Psoas muscle (tissue), 8 donors: ENCODE measurements around the gene PRPF38B. TPM values are rescaled to one million over a fixed set of nuclear protein-coding genes. Genes with fewer than 3 reads are reported as not detected.
"Not testable (repeated sequence)": the region's sequence is repeated elsewhere in the genome, so short reads cannot be mapped to it uniquely, and the experiment has no call there.

ENCODE experiments used
- ATAC-seq, 4 donors: fragments of 200-7000 bp; cut with Tn5 transposase; one replicate each; pipeline ENCODE4 v1.9.1; 2020; ENCODE audit warnings: moderate library complexity in 3 of 4, mild to moderate bottlenecking in 2 of 4
- DNase-seq, 2 donors: peaks; one replicate each; pipeline ENCODE4 v3.0.0-alpha.2; 2020
- H3K27ac ChIP-seq: fragments of 200-600 bp; one replicate; pipeline ENCODE4 v1.8.0; 2022
- H3K27me3 ChIP-seq, 3 donors: fragments of 200-600 bp in 1 of 3; one replicate each; pipeline versions ENCODE4 v1.6.1 to v1.8.0; 2013 to 2022; ENCODE audit warnings: low read length in 2 of 3, mild to moderate bottlenecking in 2 of 3, moderate library complexity in 1 of 3; ENCODE audit not compliant: insufficient read depth in 3 of 3
- H3K36me3 ChIP-seq, 2 donors: fragments of 200-600 bp in 1 of 2; one replicate each; pipeline versions ENCODE4 v1.6.1 to v1.8.0; 2013 to 2022; ENCODE audit warnings: low read depth in 1 of 2, mild to moderate bottlenecking in 1 of 2, moderate library complexity in 1 of 2; ENCODE audit not compliant: insufficient read depth in 1 of 2
- H3K4me1 ChIP-seq: fragments of 200-600 bp; one replicate; pipeline ENCODE4 v1.8.0; 2022
- H3K4me3 ChIP-seq: fragments of 200-600 bp; one replicate; pipeline ENCODE4 v1.8.0; 2022; ENCODE audit warnings: mild to moderate bottlenecking
- H3K9me3 ChIP-seq: fragments of 200-600 bp; one replicate; pipeline ENCODE4 v1.8.0; 2022
- WGBS, 3 donors: extraction: QIAGEN DNeasy Blood & Tissue Kit; methylation state at CpG; one replicate each; pipeline versions ENCODE4 v1.1.6 to v1.1.7; 2013; 5-methylcytosine and 5-hydroxymethylcytosine counted together
- intact Hi-C, 2 donors: fragments of 100-400 bp; cut with DNase I; formaldehyde crosslinking; loops; one replicate each; pipeline versions ENCODE4 v1.11.0 to v1.14.2; 2022
- polyA plus RNA-seq, 3 donors: library from polyadenylated mRNA; stranded (reverse); fragments of 200-250 nt; gene quantifications; one replicate each; pipeline ENCODE4 v1.2.3, GENCODE V29; 2013
- total RNA-seq, 4 donors: library from RNA; stranded (reverse); fragmentation: NEBNext Ultra II Directional in 2 of 4; extraction: Animal tissue kit (Norgen Biotek cat#: 25700) in 2 of 4; gene quantifications; one replicate each; pipeline versions ENCODE4 v1.2.1 to v1.2.4, GENCODE V29; 2021 to 2023
- TF ChIP-seq, protein P1 (sequence below): fragments of 200-600 bp; IDR thresholded peaks from one replicate; pipeline ENCODE4 v1.8.0; 2022; ENCODE audit warnings: antibody characterized with exemption
- donor health status: healthy with polysubstance abuse.
- donor health status: DM: no; HTN: no; CAD: no; lungs with moderate emphysema.
- donor health status: Bipolar disorder and iron deficiency.
- donor health status: healthy.
- donor health status: DM: yes; HTN: yes; CAD: no.
- donor health status: DM: no; HTN: no; CAD: no.
- donor health status: DM: no; HTN: no; CAD: no.
- donor health status: DM: yes; HTN: yes; CAD: no.

Gene PRPF38B
- total and polyA plus RNA-seq, 7 donors = 13.3 to 28.9 (median 18.8) TPM

DNA sequence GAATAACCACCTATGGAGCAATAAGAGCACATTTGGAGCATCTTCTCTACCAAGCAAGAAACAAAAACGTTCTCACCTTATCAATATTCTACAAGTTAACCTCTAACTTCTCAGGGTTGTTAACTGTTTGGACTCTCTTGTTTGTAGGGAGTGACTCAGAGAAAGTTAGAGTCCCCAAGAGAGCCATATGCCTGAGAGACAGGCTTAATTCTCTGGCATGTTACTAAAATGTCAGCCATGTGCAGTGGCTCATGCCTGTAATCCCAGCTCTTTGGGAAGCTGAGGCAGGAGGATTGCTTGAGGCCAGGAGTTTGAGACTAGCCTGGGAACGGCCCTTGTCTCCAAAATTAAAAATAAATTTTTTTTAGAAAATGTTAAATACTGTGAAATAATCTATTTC is 27.0 kb upstream of the PRPF38B start:
- TF ChIP-seq, protein P1, sequence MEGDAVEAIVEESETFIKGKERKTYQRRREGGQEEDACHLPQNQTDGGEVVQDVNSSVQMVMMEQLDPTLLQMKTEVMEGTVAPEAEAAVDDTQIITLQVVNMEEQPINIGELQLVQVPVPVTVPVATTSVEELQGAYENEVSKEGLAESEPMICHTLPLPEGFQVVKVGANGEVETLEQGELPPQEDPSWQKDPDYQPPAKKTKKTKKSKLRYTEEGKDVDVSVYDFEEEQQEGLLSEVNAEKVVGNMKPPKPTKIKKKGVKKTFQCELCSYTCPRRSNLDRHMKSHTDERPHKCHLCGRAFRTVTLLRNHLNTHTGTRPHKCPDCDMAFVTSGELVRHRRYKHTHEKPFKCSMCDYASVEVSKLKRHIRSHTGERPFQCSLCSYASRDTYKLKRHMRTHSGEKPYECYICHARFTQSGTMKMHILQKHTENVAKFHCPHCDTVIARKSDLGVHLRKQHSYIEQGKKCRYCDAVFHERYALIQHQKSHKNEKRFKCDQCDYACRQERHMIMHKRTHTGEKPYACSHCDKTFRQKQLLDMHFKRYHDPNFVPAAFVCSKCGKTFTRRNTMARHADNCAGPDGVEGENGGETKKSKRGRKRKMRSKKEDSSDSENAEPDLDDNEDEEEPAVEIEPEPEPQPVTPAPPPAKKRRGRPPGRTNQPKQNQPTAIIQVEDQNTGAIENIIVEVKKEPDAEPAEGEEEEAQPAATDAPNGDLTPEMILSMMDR = no peak
- ATAC-seq (no peak), DNase-seq (no peak)
- H3K36me3 ChIP-seq = no peaks in the 10 kb centered on the region
- H3K4me1 ChIP-seq = peaks cover 4% of the 10 kb centered on the region
- no peak overlapping the region for H3K4me3 ChIP-seq
- intact Hi-C loops = no loop called here
- no peaks in the 10 kb centered on the region for H3K27me3 ChIP-seq
- no peaks in the 10 kb centered on the region for H3K9me3 ChIP-seq
- no peak overlapping the region for H3K27ac ChIP-seq
- 75 to 82% (median 76%) methylated on average over 2 of the region's 2 CpGs for WGBS, 3 donors

DNA sequence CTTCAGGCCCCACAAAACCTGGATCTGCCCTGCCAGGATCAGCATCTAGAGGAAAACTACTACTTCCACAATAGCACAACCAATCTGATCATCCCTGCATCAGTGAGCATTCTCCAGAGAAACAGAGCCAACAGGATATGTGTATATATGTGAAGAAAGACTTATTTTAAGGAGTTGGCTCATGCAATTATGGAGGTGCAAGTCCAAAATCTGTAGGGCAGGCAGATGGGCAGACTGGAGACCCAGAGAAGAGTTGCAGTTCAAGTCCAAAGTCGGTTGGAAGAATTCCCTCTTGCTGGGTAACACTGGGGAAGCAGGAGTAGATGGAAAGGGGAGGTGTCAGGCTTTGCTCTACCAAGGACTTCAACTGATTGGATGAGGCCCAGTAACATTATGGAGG is 26.3 kb upstream of the PRPF38B start:
- DNase-seq (no peak), ATAC-seq (no peak)
- Histone ChIP-seq H3K9me3 (no peaks in the 10 kb centered on the region), H3K27ac (no peak overlapping the region), H3K27me3 (no peaks in the 10 kb centered on the region), H3K36me3 (no peaks in the 10 kb centered on the region), H3K4me3 (no peak overlapping the region), H3K4me1 (peaks cover 4% of the 10 kb centered on the region)
- intact Hi-C loops = no loop called here
- TF ChIP-seq, protein P1 = no peak
- 72 to 94% (median 74%) methylated on average over 1 of the region's 1 CpG for WGBS, 3 donors

DNA sequence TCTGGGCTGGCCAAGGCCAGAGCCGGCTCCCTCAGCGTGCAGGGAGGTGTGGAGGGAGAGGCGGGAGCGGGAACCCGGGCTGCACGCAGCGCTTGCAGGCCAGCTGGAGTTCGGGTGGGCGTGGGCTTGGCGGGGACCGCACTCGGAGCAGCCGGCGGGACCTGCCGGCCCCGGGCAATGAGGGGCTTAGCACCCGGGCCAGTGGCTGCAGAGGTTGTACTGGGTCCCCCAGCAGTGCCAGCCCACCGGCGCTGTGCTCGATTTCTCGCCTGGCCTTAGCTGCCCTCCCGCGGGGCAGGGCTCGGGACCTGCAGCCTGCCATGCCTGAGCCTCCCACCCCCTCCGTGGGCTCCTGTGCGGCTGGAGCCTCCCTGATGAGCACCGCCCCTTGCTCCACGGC is 24.7 kb upstream of the PRPF38B start:
- intact Hi-C loops, ATAC-seq, H3K27me3 ChIP-seq, H3K4me1 ChIP-seq, H3K27ac ChIP-seq, H3K4me3 ChIP-seq, H3K36me3 ChIP-seq, H3K9me3 ChIP-seq, DNase-seq: not testable (repeated sequence)
- 96 to 98% (median 96%) methylated on average over 17 to 28 of the region's 28 CpGs for WGBS, 3 donors

DNA sequence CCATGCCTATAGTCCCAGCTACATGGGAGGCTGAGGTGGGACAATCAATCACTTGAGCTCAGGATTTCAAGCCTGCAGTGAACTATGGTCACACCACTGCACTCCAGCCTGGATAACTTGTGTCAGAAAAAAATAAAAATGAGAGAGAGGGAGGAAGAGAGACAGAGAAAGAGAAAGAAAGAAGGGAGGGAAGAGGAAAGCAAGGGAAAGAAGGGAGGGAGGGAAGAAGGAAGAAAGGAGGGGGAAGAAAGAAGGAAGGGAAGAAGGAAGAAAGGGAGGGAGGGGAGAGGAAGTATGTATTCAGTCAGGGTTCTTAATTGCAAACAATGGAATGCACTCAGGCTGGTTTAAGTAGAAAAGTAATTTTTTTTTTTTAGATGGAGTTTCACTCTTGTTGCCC is 23.3 kb upstream of the PRPF38B start:
- TF ChIP-seq, protein P1 = no peak
- Histone ChIP-seq H3K4me3 (no peak overlapping the region), H3K9me3 (no peaks in the 10 kb centered on the region), H3K27ac (no peak overlapping the region), H3K4me1 (no peaks in the 10 kb centered on the region), H3K27me3 (no peaks in the 10 kb centered on the region), H3K36me3 (no peaks in the 10 kb centered on the region)
- DNase-seq (no peak), ATAC-seq (no peak)
- intact Hi-C loops = no loop called here

DNA sequence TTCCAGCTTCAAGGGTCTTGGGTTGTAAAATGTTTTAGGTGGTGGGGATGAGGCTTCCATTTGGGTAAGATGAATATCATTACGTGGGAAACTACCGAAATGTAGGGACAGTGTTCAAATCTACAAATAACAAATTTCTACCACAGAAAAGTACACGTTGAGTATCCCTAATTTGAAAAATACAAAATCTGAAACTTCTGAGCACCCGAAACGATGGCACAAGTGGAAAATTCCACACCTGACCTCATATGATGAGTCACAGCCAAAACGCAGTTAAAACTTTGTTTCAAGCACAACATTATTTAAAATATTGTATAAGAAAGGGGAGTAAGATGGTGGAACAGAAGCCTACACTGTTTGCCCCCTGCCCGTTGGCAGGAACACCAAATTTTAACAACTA is 22.4 kb upstream of the PRPF38B start:
- WGBS, 3 donors = 63 to 72% (median 64%) methylated on average over 7 of the region's 7 CpGs

More for the DNA sequence above, 22.4 kb upstream of the PRPF38B start:
- H3K27me3 ChIP-seq = no peaks in the 10 kb centered on the region
- ATAC-seq (no peak), DNase-seq (no peak)
- no peak overlapping the region for H3K27ac ChIP-seq
- no peaks in the 10 kb centered on the region for H3K36me3 ChIP-seq
- TF ChIP-seq, protein P1 = no peak
- intact Hi-C loops = no loop called here
- no peak overlapping the region for H3K4me3 ChIP-seq
- H3K4me1 ChIP-seq = no peaks in the 10 kb centered on the region
- H3K9me3 ChIP-seq = no peaks in the 10 kb centered on the region
